OCI-LY1 (cell line): ENCODE measurements around the gene HMGN4.

Source experiments
- CTCF ChIP-seq: fragments of 200-600 bp; sonication (generic), shearing (Covaris generic); IDR thresholded peaks from 2 replicates; pipeline ENCODE4 v1.5.1; 2017; ENCODE audit warnings: mild to moderate bottlenecking, antibody characterized with exemption, low read length, moderate library complexity, mixed read lengths
- EZH2 ChIP-seq: fragments of 200-600 bp; sonication (generic), shearing (Covaris generic); IDR thresholded peaks from 2 replicates; pipeline ENCODE4 v1.8.0; 2017; ENCODE audit warnings: borderline replicate concordance, mixed run types, mild to moderate bottlenecking, antibody characterized with exemption, low read length, moderate library complexity, mixed read lengths

- TF ChIP-seq CTCF, result no peak
- no peak for TF ChIP-seq EZH2
Measured at GRCh38 chr6:26501482-26501986, 36.6 kb upstream of the HMGN4 start.
